ENCODE data around the gene JAZF1. TPM values are rescaled to one million over a fixed set of nuclear protein-coding genes. Genes with fewer than 3 reads are reported as not detected.

JAZF1 gene
- total RNA-seq, 2 donors from 2014 or later, result 4.0 to 4.9 TPM

DNA sequence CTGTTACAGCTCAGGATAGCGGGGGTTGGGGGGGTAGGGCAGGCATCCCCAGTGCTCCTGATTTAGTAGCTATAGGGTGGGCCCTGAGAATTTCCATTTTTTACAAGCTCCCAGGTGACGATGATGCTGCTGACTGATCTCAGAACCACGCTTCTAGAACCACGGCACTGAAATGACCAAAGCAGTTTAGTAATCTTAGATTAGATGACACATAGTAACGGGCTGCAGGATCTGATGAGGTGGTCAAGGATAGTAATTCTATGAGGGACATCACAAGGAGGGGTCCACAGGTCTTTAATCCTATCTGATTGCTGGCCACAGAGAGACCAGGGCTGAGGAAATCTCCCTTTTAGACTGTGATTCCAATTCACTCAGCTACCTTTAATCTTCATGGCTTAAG, 167.2 kb downstream of the JAZF1 start:
- no peak for DNase-seq
- intact Hi-C loops (cut with DNase I), result no loop called here
- Histone ChIP-seq H3K4me3 (no peak overlapping the region), H3K27me3 (no peaks in the 10 kb centered on the region), H3K27ac (no peak overlapping the region), H3K4me1 (no peaks in the 10 kb centered on the region), H3K36me3 (replicated peaks in 1 of 2; ENCODE audit: insufficient read depth in 1 of 2, low read depth in 2 of 2) (no peaks in the 10 kb centered on the region), H3K9me3 (no peaks in the 10 kb centered on the region)
- WGBS, 2 donors, result 93 to 99% methylated on average over 5 of the region's 5 CpGs
- ATAC-seq, result no peak
- TF ChIP-seq POLR2A (IDR thresholded peaks at IDR 0.05), result no peak
- TF ChIP-seq, protein P1, sequence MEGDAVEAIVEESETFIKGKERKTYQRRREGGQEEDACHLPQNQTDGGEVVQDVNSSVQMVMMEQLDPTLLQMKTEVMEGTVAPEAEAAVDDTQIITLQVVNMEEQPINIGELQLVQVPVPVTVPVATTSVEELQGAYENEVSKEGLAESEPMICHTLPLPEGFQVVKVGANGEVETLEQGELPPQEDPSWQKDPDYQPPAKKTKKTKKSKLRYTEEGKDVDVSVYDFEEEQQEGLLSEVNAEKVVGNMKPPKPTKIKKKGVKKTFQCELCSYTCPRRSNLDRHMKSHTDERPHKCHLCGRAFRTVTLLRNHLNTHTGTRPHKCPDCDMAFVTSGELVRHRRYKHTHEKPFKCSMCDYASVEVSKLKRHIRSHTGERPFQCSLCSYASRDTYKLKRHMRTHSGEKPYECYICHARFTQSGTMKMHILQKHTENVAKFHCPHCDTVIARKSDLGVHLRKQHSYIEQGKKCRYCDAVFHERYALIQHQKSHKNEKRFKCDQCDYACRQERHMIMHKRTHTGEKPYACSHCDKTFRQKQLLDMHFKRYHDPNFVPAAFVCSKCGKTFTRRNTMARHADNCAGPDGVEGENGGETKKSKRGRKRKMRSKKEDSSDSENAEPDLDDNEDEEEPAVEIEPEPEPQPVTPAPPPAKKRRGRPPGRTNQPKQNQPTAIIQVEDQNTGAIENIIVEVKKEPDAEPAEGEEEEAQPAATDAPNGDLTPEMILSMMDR (IDR thresholded peaks at IDR 0.05), result no peak

DNA sequence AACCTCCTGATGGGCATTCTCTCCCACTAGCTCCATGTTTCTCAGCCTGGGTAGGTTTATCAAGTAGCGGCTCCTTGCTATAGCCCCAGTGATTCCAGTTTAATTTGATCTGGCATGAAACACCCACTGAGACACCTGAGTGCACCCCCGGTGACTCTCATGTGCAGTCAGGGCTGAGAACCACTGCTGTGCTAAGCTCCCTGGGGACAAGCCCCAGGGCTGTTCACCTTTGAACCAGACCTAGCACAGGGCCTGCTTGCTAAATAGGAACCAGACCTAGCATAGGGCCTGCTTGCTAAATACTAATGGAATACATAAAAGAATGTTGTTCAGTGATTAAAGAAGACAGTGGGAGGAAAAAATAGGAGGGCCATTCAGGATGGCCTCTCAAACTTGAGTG, 167.6 kb downstream of the JAZF1 start:
- no peaks in the 10 kb centered on the region for H3K27me3 ChIP-seq
- no peak for DNase-seq
- no peaks in the 10 kb centered on the region for H3K9me3 ChIP-seq
- no peak overlapping the region for H3K27ac ChIP-seq
- TF ChIP-seq POLR2A (IDR thresholded peaks at IDR 0.05), result no peak
- TF ChIP-seq, protein P1 (IDR thresholded peaks at IDR 0.05), result no peak
- H3K4me1 ChIP-seq, result no peaks in the 10 kb centered on the region
- no peak for ATAC-seq
- intact Hi-C loops (cut with DNase I), result no loop called here
- WGBS, 2 donors, result 91 to 96% methylated on average over 2 of the region's 2 CpGs
- no peak overlapping the region for H3K4me3 ChIP-seq
- no peaks in the 10 kb centered on the region for H3K36me3 ChIP-seq (replicated peaks in 1 of 2; ENCODE audit: insufficient read depth in 1 of 2, low read depth in 2 of 2)

DNA sequence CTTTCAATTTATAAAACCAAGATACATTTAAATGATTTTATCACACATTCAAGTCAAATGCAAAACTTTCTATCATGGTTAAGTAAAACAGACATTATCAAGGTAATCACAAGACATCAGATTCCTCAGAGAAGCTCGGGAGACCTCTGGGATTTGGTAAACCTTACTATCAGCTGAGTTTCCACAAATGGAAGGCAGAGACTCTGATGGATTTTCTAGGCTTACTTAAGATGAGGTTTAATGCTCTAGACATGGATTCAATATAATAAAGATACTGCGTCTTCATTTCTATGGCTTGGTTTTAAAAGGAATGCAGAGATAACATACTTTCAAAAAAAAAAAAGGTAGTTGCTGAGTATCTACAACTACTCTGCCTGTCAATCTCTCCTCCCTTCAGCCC, 171.7 kb downstream of the JAZF1 start:
- no peaks in the 10 kb centered on the region for H3K36me3 ChIP-seq (replicated peaks in 1 of 2; ENCODE audit: insufficient read depth in 1 of 2, low read depth in 2 of 2)
- H3K4me1 ChIP-seq, result no peaks in the 10 kb centered on the region
- 74% methylated on average over 2 of the region's 2 CpGs for WGBS, 2 donors
- intact Hi-C loops (cut with DNase I), result no loop called here
- no peaks in the 10 kb centered on the region for H3K27me3 ChIP-seq
- ATAC-seq (no peak), DNase-seq (no peak)
- H3K27ac ChIP-seq, result no peak overlapping the region
- no peak overlapping the region for H3K4me3 ChIP-seq
- TF ChIP-seq POLR2A (IDR thresholded peaks at IDR 0.05), result no peak
- TF ChIP-seq, protein P1 (IDR thresholded peaks at IDR 0.05), result no peak
- H3K9me3 ChIP-seq, result no peaks in the 10 kb centered on the region

DNA sequence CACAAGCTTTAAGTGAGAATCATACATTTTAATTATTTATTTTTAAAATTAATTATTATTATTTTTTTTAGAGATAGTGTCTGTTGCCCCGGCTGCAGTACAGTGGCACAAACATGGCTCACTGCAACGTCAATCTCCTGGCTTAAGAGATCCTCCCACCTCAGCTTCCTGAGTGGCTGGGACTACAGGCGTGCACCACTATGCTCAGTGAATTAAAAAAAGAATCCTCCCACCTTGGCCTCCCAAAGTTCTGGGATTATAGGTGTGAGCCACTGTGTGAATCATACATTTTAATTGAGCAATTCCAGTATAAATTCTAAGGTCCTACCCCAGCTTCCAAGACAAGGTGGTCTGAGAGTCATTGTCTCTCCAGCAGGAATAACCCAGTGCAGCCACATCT, 172.4 kb downstream of the JAZF1 start:
- no peak for ATAC-seq
- no peak overlapping the region for H3K4me3 ChIP-seq
- WGBS, 2 donors, result 56 to 63% methylated on average over 3 of the region's 3 CpGs
- DNase-seq, result no peak
- intact Hi-C loops (cut with DNase I), result no loop called here
- H3K36me3 ChIP-seq (replicated peaks in 1 of 2; ENCODE audit: insufficient read depth in 1 of 2, low read depth in 2 of 2), result no peaks in the 10 kb centered on the region
- no peaks in the 10 kb centered on the region for H3K9me3 ChIP-seq
- TF ChIP-seq, protein P1 (IDR thresholded peaks at IDR 0.05), result no peak
- TF ChIP-seq POLR2A (IDR thresholded peaks at IDR 0.05), result no peak
- no peak overlapping the region for H3K27ac ChIP-seq
- H3K4me1 ChIP-seq, result no peaks in the 10 kb centered on the region
- no peaks in the 10 kb centered on the region for H3K27me3 ChIP-seq

DNA sequence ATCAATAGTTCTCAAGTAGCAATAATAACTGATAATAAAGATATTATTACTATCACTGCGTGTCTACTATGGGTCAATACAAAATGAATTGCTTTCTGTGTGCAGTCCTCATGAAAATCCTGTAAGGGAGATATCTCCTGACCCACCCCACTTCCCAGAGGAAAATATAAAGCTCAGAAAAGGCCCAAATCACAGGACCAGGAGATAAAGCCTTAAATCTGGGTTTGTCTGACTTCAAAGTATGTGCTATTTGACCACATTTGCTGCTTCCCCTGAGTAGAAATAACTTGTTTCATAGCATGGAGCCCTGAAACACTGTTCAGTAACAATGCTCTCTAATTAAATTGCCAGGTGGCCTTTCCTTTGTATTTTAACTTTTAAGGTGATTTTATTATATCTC, 174.1 kb downstream of the JAZF1 start:
- H3K27me3 ChIP-seq, result no peaks in the 10 kb centered on the region
- no peaks in the 10 kb centered on the region for H3K36me3 ChIP-seq (replicated peaks in 1 of 2; ENCODE audit: insufficient read depth in 1 of 2, low read depth in 2 of 2)
- ATAC-seq (no peak), DNase-seq (no peak)
- intact Hi-C loops (cut with DNase I), result no loop called here
- TF ChIP-seq POLR2A (IDR thresholded peaks at IDR 0.05), result no peak
- TF ChIP-seq, protein P1 (IDR thresholded peaks at IDR 0.05), result no peak
- H3K4me3 ChIP-seq, result no peak overlapping the region
- 93 to 96% methylated on average over 1 of the region's 1 CpG for WGBS, 2 donors
- H3K9me3 ChIP-seq, result no peaks in the 10 kb centered on the region
- no peaks in the 10 kb centered on the region for H3K4me1 ChIP-seq
- H3K27ac ChIP-seq, result no peak overlapping the region
